Natural killer cell (primary cell): ENCODE data around the gene WNT5A. TPM values are rescaled to one million over a fixed set of nuclear protein-coding genes. Genes with fewer than 3 reads are reported as not detected.

ENCODE experiments used
- ATAC-seq, 3 donors: fragments of 150-1000 bp in 2 of 3; fragments of 200-7000 bp in 1 of 3; cut with Tn5 transposase; 1 replicate in 1 of 3; 2 replicates in 2 of 3; pipeline ENCODE4 v1.10.0; 2021; ENCODE audit warnings: mild to moderate bottlenecking in 2 of 3, moderate library complexity in 2 of 3
- DNase-seq, 2 donors: peaks; one replicate each; pipeline versions ENCODE4 v3.0.0 to v3.0.0-alpha.2; 2013 to 2021; ENCODE audit warnings: mixed read lengths in 1 of 2
- H3K27ac ChIP-seq: one replicate; pipeline ENCODE4 v1.5.1; 2013; ENCODE audit warnings: mild to moderate bottlenecking, low read length
- H3K27me3 ChIP-seq: one replicate; pipeline ENCODE4 v1.6.1; 2013; ENCODE audit warnings: low read length; ENCODE audit not compliant: control insufficient read depth, insufficient read depth
- H3K36me3 ChIP-seq: one replicate; pipeline ENCODE4 v1.6.1; 2013; ENCODE audit warnings: low read length; ENCODE audit not compliant: control insufficient read depth, insufficient read depth
- H3K4me1 ChIP-seq: one replicate; pipeline ENCODE4 v1.6.1; 2013; ENCODE audit warnings: low read length; ENCODE audit not compliant: control insufficient read depth, insufficient read depth
- H3K4me3 ChIP-seq: one replicate; pipeline ENCODE4 v1.5.1; 2013; ENCODE audit warnings: low read length
- H3K9me3 ChIP-seq: one replicate; pipeline ENCODE4 v1.6.1; 2013; ENCODE audit warnings: low read length; ENCODE audit not compliant: control insufficient read depth, insufficient read depth
- H3K27ac Mint-ChIP-seq, 2 donors: one replicate each; pipeline ENCODE4 v1.8.0; 2022; ENCODE audit warnings: mild to moderate bottlenecking in 2 of 2, mixed read lengths in 2 of 2, moderate library complexity in 1 of 2
- H3K27me3 Mint-ChIP-seq, 2 donors: one replicate each; pipeline ENCODE4 v1.8.0; 2022; ENCODE audit warnings: low read depth in 2 of 2, mixed read lengths in 2 of 2
- H3K36me3 Mint-ChIP-seq: one replicate; pipeline ENCODE4 v1.8.0; 2022; ENCODE audit warnings: mixed read lengths
- H3K4me1 Mint-ChIP-seq, 2 donors: one replicate each; pipeline ENCODE4 v1.8.0; 2022; ENCODE audit warnings: mixed read lengths in 2 of 2
- H3K4me3 Mint-ChIP-seq: one replicate; pipeline ENCODE4 v1.8.0; 2022; ENCODE audit warnings: mild to moderate bottlenecking, moderate library complexity, mixed read lengths
- H3K9me3 Mint-ChIP-seq, 2 donors: one replicate each; pipeline ENCODE4 v1.8.0; 2022; ENCODE audit warnings: mixed read lengths in 2 of 2
- CTCF ChIP-seq: fragments of 200-600 bp; IDR thresholded peaks from one replicate; pipeline ENCODE4 v1.8.0; 2022; ENCODE audit warnings: antibody characterized with exemption
- WGBS: methylation state at CpG from one replicate; pipeline ENCODE4 v1.1.7; 2013; ENCODE audit warnings: missing lambda C conversion rate; ENCODE audit not compliant: insufficient coverage; 5-methylcytosine and 5-hydroxymethylcytosine counted together
- intact Hi-C: fragments of 100-400 bp; cut with micrococcal nuclease; formaldehyde crosslinking; loops from one replicate; pipeline ENCODE4 v1.14.2; 2022
- total RNA-seq, 4 donors: library from RNA; stranded (reverse); fragments of 120-200 nt in 1 of 4; gene quantifications; one replicate each; pipeline versions ENCODE4 v1.2.3 to v1.2.4, GENCODE V29; 2013 to 2022

Gene WNT5A
- total RNA-seq, 3 donors from 2014 or later (not counting 1 experiment from before 2014, with no cell fraction given), result not detected

- Mint-ChIP-seq H3K27me3 (peaks cover 53 to 67% of the 10 kb centered on the region in 2 donors), H3K4me3 (no peak overlapping the region), H3K27ac (no peak overlapping the region), H3K4me1 (peaks cover 0 to 4% of the 10 kb centered on the region in 2 donors), H3K36me3 (no peaks in the 10 kb centered on the region), H3K9me3 (no peaks in the 10 kb centered on the region)
- ATAC-seq (no peak), DNase-seq (peak in 1 of 2 donors; percentile 33)
- WGBS, result 2% methylated on average over 30 of the region's 30 CpGs
- H3K36me3 ChIP-seq, result no peaks in the 10 kb centered on the region
- no peak overlapping the region for H3K27ac ChIP-seq
- peaks cover 25% of the 10 kb centered on the region for H3K27me3 ChIP-seq
- H3K4me3 ChIP-seq, result no peak overlapping the region
- no peak for TF ChIP-seq CTCF
- intact Hi-C loops, result no loop called here
- H3K4me1 ChIP-seq, result no peaks in the 10 kb centered on the region
- H3K9me3 ChIP-seq, result no peaks in the 10 kb centered on the region
Observed at GRCh38 chr3:55488398-55489055, 1.4 kb upstream of the WNT5A start.

DNA sequence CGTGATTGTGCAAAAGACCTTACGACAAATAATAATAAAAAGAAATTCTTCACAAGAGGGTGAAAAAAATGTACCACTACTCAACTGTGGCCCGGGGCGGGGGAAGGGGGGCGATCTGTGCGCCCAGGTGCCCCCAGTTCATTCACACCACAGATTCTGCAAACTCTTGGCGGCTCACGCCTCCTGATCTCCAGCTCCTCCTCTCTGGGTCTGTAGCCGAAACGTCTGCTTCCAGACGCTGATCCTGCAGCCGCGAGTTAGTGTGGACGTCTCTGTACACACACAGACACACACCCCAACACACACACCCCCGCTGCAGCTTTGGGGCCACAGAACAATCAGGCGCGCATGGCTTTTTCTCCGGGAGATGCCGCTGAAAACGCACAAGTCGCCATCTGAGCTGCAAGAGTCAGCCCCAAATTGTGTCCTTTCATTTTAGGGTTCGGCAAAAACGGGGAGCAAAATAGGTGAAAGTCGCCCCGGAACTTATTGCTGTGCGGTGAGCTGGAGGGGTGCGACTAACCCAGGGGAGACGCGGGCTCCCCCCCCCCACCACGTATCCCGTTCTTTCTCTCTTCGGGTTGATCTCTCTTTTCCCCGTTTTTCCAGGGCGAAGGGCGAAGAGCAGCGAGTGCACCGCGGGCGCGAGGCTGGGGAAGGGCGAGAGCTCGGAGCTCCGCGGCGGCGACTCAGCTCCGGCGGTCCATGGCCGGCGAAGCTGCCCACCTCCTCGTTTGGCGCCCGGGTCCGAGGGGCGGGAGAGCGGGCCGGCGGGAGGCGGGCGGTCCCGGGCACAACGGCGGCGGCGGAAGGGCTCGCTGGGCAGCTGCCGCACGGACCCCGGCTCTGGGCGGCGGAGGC, 505 bp upstream of the WNT5A start:
- H3K4me3 Mint-ChIP-seq, result no peak overlapping the region
- Histone ChIP-seq H3K27me3 (peaks cover 31% of the 10 kb centered on the region), H3K4me3 (no peak overlapping the region), H3K9me3 (no peaks in the 10 kb centered on the region), H3K4me1 (no peaks in the 10 kb centered on the region), H3K36me3 (no peaks in the 10 kb centered on the region), H3K27ac (no peak overlapping the region)
- peaks cover 0 to 4% of the 10 kb centered on the region in 2 donors for H3K4me1 Mint-ChIP-seq
- no peaks in the 10 kb centered on the region for H3K9me3 Mint-ChIP-seq
- no peak for DNase-seq
- H3K27me3 Mint-ChIP-seq, result peaks cover 55 to 67% of the 10 kb centered on the region in 2 donors
- intact Hi-C loops, result no loop called here
- ATAC-seq, result no peak
- TF ChIP-seq CTCF, result no peak
- no peaks in the 10 kb centered on the region for H3K36me3 Mint-ChIP-seq
- H3K27ac Mint-ChIP-seq, result no peak overlapping the region
- 1% methylated on average over 71 of the region's 71 CpGs for WGBS

GRCh38 chr3:55486101-55486856, 827 bp downstream of the WNT5A start:
- no peak overlapping the region for H3K27ac Mint-ChIP-seq
- intact Hi-C loops, result no loop called here
- no peaks in the 10 kb centered on the region for H3K36me3 ChIP-seq

More at GRCh38 chr3:55486101-55486856, 827 bp downstream of the WNT5A start:
- H3K27me3 ChIP-seq, result peaks cover 36% of the 10 kb centered on the region
- no peaks in the 10 kb centered on the region for H3K9me3 Mint-ChIP-seq
- no peak overlapping the region for H3K4me3 ChIP-seq
- no peak overlapping the region for H3K4me3 Mint-ChIP-seq
- H3K36me3 Mint-ChIP-seq, result no peaks in the 10 kb centered on the region
- peaks cover 55 to 66% of the 10 kb centered on the region in 2 donors for H3K27me3 Mint-ChIP-seq
- ATAC-seq, result no peak
- WGBS, result 4% methylated on average over 42 of the region's 49 CpGs
- no peak for TF ChIP-seq CTCF
- H3K27ac ChIP-seq, result no peak overlapping the region
- no peaks in the 10 kb centered on the region for H3K4me1 ChIP-seq
- H3K4me1 Mint-ChIP-seq, result peaks cover 0 to 4% of the 10 kb centered on the region in 2 donors
- no peaks in the 10 kb centered on the region for H3K9me3 ChIP-seq
- DNase-seq, result no peak
